Bronchus fibroblast of lung (primary cell): Measurements from ENCODE around the gene BUB1. TPM values are rescaled to one million over a fixed set of nuclear protein-coding genes. Genes with fewer than 3 reads are reported as not detected.

Experiments
- total RNA-seq: library from RNA; depleted of rRNA; stranded (reverse); fragments of >200 nt; gene quantifications from 2 replicates; pipeline ENCODE4 v1.2.3, GENCODE V29; 2015

Gene BUB1
- total RNA-seq, result 56.5 and 59.0 TPM in 2 replicates

GRCh38 chr2:110677530-110678456 is at the start of gene BUB1:
Gene BUB1 (minus strand): TSS chr2:110678063. CDS start chr2:110677995, 68 bp downstream.

Other genes starting within 250 kb of the BUB1 start
- not detected in 2 replicates for gene LIMS4, start 205.2 kb downstream of the BUB1 start, total RNA-seq
- gene RGPD6, start 100.8 kb downstream of the BUB1 start, total RNA-seq, result 2.7 and 5.2 TPM in 2 replicates
- gene ACOXL, start 54.5 kb upstream of the BUB1 start, total RNA-seq, result not detected in 2 replicates